ENCODE results near the gene ABHD6.
"Not testable (repeated sequence)": the region's sequence is repeated elsewhere in the genome, so short reads cannot be mapped to it uniquely, and the experiment has no call there.

Gene ABHD6

DNA sequence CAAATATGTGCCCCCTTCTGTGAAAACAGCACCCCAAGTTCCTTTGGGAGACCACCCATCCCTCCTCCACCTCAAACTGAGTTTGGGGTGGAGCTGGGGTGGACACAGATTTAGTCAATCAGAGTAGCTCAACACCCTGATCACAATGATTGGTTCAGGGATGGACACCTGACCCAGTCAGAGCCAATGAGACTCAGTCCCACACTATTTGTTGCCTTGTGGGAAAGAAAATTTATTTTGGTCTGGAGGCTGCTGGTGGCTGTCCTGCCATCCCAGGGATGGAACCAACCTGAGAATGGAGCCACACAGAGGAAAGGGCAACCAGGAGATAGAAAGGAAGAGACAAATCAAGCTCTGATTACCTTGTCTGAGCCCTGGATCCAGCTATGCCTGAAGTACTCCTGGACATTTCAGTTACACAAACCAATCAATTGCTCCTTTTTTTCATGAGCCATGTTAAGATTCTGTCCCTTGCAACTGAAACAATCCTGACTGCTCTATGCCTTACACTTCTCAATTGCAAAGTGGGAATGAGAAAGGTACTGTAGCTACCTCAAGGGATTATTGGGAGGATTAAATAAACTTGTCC, 37.4 kb upstream of the ABHD6 start:
- no peak for TF ChIP-seq NFRKB (IDR thresholded peaks at IDR 0.05)
- no peak for TF ChIP-seq FOXM1 (IDR thresholded peaks at IDR 0.05; ENCODE audit: borderline replicate concordance)
- TF ChIP-seq TARDBP (IDR thresholded peaks at IDR 0.05) = no peak
- no peak for TF ChIP-seq SP1 (IDR thresholded peaks at IDR 0.05)
- POLR2A ChIA-PET = interaction anchor here (1.8 kb wide), 1 partner anchor 106 kb away, joined by 5 read pairs; the partner anchor contains the start of genes HTD2 and RPP14
- CTCF ChIA-PET = no interaction called here

DNA sequence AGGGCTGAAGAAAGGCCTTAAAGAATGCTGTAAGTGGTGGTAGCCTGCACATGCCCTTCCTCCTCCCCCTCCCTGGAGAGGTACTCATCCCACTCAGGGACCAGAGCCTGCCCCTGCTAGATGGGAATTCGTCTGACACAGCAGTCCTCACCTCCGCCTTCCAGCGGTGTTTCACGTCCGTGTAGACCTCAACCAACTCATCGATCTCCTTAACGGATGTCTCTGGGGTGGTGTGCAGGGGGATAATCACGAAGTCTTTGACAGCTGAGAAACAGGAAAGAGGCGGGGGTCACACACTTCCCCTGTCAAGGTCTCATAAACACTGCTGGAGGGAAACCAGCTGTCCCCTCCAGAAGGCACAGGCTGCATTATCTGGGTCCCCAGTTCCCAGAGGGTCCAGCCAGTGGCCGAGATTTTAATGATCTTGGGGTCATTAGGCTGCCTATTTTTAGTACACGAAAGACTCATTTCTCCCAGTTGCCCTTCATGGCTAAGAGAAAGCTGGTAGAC, 36.7 kb upstream of the ABHD6 start:
- no peak for DNase-seq (ENCODE audit: extremely low spot score)
- TF ChIP-seq ELF4 (IDR thresholded peaks at IDR 0.05) (no peak), HDGF (IDR thresholded peaks at IDR 0.05; ENCODE audit: borderline replicate concordance) (no peak), SP1 (IDR thresholded peaks at IDR 0.05) (no peak), SUZ12 (IDR thresholded peaks at IDR 0.05) (no peak), TARDBP (IDR thresholded peaks at IDR 0.05) (no peak), BHLHE40 (IDR thresholded peaks at IDR 0.05; ENCODE audit: borderline replicate concordance) (no peak), L3MBTL2 (conservative IDR thresholded peaks at IDR 0.05) (no peak), LEF1 (IDR thresholded peaks at IDR 0.05; ENCODE audit: borderline replicate concordance) (no peak), NFRKB (IDR thresholded peaks at IDR 0.05) (no peak), ZNF384 (IDR thresholded peaks at IDR 0.05) (no peak)
- TF ChIP-seq, protein P1, sequence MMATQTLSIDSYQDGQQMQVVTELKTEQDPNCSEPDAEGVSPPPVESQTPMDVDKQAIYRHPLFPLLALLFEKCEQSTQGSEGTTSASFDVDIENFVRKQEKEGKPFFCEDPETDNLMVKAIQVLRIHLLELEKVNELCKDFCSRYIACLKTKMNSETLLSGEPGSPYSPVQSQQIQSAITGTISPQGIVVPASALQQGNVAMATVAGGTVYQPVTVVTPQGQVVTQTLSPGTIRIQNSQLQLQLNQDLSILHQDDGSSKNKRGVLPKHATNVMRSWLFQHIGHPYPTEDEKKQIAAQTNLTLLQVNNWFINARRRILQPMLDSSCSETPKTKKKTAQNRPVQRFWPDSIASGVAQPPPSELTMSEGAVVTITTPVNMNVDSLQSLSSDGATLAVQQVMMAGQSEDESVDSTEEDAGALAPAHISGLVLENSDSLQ (IDR thresholded peaks at IDR 0.05) = no peak
- ChIA-PET CTCF (no interaction called here), POLR2A (interaction anchor here (1.8 kb wide), 1 partner anchor 105 kb away, joined by 5 read pairs; the partner anchor contains the start of genes HTD2 and RPP14)

More for the DNA sequence above, 37.4 kb upstream of the ABHD6 start:
- no peak for DNase-seq (ENCODE audit: extremely low spot score)

DNA sequence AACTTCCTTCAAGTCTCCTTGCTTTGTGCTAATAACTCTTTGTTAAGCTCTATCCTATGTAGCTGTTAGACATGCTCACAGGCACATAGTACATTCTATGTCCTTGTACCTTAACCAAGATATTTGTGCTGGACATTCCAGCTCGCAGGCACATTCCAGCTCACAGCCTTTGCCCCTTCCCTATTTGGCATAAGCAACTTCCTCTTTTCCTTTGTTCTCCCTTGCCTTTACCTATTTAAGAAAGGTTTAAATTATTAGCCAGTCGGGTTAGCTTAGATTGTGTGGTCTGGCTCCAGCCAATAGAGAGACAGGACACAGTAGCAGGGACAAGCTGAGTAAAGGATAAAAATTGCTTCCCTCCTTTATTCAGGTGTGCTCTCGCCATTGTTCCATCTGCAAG, 36.1 kb upstream of the ABHD6 start:
- DNase-seq (ENCODE audit: extremely low spot score); CTCF ChIA-PET; POLR2A ChIA-PET: not testable (repeated sequence)

DNA sequence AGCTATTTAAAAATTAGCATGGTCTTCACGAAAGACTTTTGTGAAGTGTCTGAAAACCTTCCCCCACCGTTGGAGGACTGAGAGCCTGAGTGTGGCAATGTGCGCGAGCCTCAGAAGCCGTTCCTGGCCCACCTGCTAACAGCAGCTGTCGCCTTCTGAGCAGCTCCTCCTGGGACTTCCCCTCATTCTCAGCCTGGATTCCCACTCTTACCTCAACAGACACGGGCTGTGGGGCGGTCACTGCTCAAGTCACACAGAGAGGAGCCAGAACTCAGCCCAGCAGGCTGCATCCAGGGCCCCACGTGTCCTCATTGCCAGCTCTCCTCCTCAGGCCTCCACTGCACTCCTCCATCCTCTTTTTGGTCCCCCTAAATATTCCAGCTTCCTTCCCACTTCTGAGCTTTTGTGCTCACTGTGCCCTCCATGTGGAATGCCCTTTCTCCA, 34.7 kb upstream of the ABHD6 start:
- ChIA-PET POLR2A (interaction anchor here (1.5 kb wide), 1 partner anchor 104 kb away, joined by 5 read pairs; the partner anchor contains the start of genes HTD2 and RPP14), CTCF (interaction anchor here (0.6 kb wide), 1 partner anchor 17 kb away, joined by 4 read pairs; no protein-coding TSS in a partner anchor)
- no peak for DNase-seq (ENCODE audit: extremely low spot score)
- no peak for TF ChIP-seq FOXM1 (IDR thresholded peaks at IDR 0.05; ENCODE audit: borderline replicate concordance)
- TF ChIP-seq L3MBTL2 (conservative IDR thresholded peaks at IDR 0.05) = no peak
- no peak for TF ChIP-seq ARNT (IDR thresholded peaks at IDR 0.05)
- no peak for TF ChIP-seq FOXK2 (IDR thresholded peaks at IDR 0.05)
- TF ChIP-seq ZNF384 (IDR thresholded peaks at IDR 0.05) = no peak
- TF ChIP-seq, protein P1 (IDR thresholded peaks at IDR 0.05) = no peak
- TF ChIP-seq NFRKB (IDR thresholded peaks at IDR 0.05) = no peak
- TF ChIP-seq LEF1 (IDR thresholded peaks at IDR 0.05; ENCODE audit: borderline replicate concordance) = no peak
- no peak for TF ChIP-seq TARDBP (IDR thresholded peaks at IDR 0.05)
- TF ChIP-seq SP1 (IDR thresholded peaks at IDR 0.05) = no peak
- TF ChIP-seq BHLHE40 (IDR thresholded peaks at IDR 0.05; ENCODE audit: borderline replicate concordance) = no peak
- TF ChIP-seq ELF4 (IDR thresholded peaks at IDR 0.05) = no peak
- TF ChIP-seq SUZ12 (IDR thresholded peaks at IDR 0.05) = no peak

DNA sequence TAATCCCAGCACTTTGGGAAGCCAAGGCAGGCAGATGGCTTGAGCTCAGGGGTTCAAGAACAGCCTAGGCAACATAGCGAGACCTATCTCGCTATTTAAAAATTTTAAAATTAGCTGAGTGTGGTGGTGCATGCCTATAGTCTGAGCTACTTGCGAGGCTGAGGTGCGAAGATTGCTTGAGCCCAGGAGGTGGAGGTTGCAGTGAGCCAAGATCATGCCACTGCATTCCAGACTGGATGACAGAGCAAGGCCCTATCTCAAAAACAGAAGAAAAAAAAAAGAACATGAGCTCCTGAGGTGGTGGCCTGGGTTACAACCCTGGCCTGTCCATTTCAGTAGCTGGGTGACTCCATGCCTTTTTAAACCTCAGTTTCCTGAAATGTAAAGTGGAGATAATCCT, 34.1 kb upstream of the ABHD6 start:
- TF ChIP-seq CTBP1 (IDR thresholded peaks at IDR 0.05; ENCODE audit: borderline replicate concordance) (no peak), FOXM1 (IDR thresholded peaks at IDR 0.05; ENCODE audit: borderline replicate concordance) (no peak), SUZ12 (IDR thresholded peaks at IDR 0.05) (no peak), ELF4 (IDR thresholded peaks at IDR 0.05) (no peak), L3MBTL2 (conservative IDR thresholded peaks at IDR 0.05) (no peak), NFRKB (IDR thresholded peaks at IDR 0.05) (no peak), TARDBP (IDR thresholded peaks at IDR 0.05) (no peak), FOXA1 (IDR thresholded peaks at IDR 0.05) (no peak), SP1 (IDR thresholded peaks at IDR 0.05) (no peak), BHLHE40 (IDR thresholded peaks at IDR 0.05; ENCODE audit: borderline replicate concordance) (no peak), ARNT (IDR thresholded peaks at IDR 0.05) (no peak), ZNF384 (IDR thresholded peaks at IDR 0.05) (no peak), LEF1 (IDR thresholded peaks at IDR 0.05; ENCODE audit: borderline replicate concordance) (no peak), FOXK2 (IDR thresholded peaks at IDR 0.05) (no peak), HDGF (IDR thresholded peaks at IDR 0.05; ENCODE audit: borderline replicate concordance) (no peak)
- TF ChIP-seq, protein P1 (IDR thresholded peaks at IDR 0.05) = no peak
- ChIA-PET CTCF (no interaction called here), POLR2A (no interaction called here)
- DNase-seq (ENCODE audit: extremely low spot score) = no peak

DNA sequence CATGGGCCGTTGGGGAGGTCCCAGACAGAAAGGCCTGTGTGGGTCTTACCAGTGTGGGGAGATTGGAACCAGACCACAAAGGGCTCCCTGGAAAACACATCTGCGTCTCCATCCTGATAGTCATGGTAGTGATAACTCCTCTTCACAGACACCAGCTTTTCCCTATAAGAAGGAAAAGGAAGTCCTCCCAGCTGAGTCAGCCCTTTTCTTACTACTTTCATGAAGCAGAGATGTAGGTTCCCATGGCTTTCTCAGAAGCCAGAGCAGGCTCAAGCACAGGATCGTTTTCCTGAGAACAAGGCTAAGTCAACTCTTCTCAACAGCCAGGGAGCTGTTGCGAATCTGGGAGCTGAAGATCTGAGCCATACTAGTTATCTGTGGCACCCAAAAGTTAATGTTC, 32.9 kb upstream of the ABHD6 start:
- ChIA-PET CTCF (no interaction called here), POLR2A (interaction anchor here (1.3 kb wide), 1 partner anchor 102 kb away, joined by 3 read pairs; the partner anchor contains the start of genes HTD2 and RPP14)
- DNase-seq (ENCODE audit: extremely low spot score) = no peak
- TF ChIP-seq LEF1 (IDR thresholded peaks at IDR 0.05; ENCODE audit: borderline replicate concordance) (no peak), FOXM1 (IDR thresholded peaks at IDR 0.05; ENCODE audit: borderline replicate concordance) (no peak), L3MBTL2 (conservative IDR thresholded peaks at IDR 0.05) (no peak), ZNF384 (IDR thresholded peaks at IDR 0.05) (no peak), BHLHE40 (IDR thresholded peaks at IDR 0.05; ENCODE audit: borderline replicate concordance) (no peak), HDGF (IDR thresholded peaks at IDR 0.05; ENCODE audit: borderline replicate concordance) (no peak), SUZ12 (IDR thresholded peaks at IDR 0.05) (no peak), ELF4 (IDR thresholded peaks at IDR 0.05) (no peak), ARNT (IDR thresholded peaks at IDR 0.05) (no peak), TARDBP (IDR thresholded peaks at IDR 0.05) (no peak), FOXK2 (IDR thresholded peaks at IDR 0.05) (no peak), NFRKB (IDR thresholded peaks at IDR 0.05) (no peak), FOXA1 (IDR thresholded peaks at IDR 0.05) (no peak), CTBP1 (IDR thresholded peaks at IDR 0.05; ENCODE audit: borderline replicate concordance) (no peak)
- TF ChIP-seq, protein P1 (IDR thresholded peaks at IDR 0.05) = no peak
